HepG2 (cell line): ENCODE data around the gene DOCK10. TPM values are rescaled to one million over a fixed set of nuclear protein-coding genes. Genes with fewer than 3 reads are reported as not detected.

ENCODE experiments used
- ATAC-seq: fragments of 200-7000 bp; cut with Tn5 transposase; 3 replicates; pipeline ENCODE4 v1.9.1; 2020; ENCODE audit warnings: mild to moderate bottlenecking, moderate library complexity
- BruUV-seq: library from RNA; stranded (reverse); fragments of 400-500 nt; replicated peaks from 2 replicates; lab custom pipeline; 2021; lab: Mats Ljungman, UMichigan
- CTCF ChIA-PET: fragments of 300-600 bp; formaldehyde crosslinking; extraction: SDS; loops from one replicate; lab custom pipeline; 2021; ENCODE audit warnings: low total read pairs, inconsistent platforms, low intra/inter-chr PET ratio; lab: Yijun Ruan, JAX
- POLR2A ChIA-PET: fragments of 350-600 bp; sonication (Branson Sonifier 250); formaldehyde crosslinking; loops from one replicate; lab custom pipeline; 2020; ENCODE audit warnings: antibody characterized with exemption, inconsistent platforms; lab: Yijun Ruan, JAX
- DNase-seq: peaks from one replicate; pipeline ENCODE4 v3.0.0-alpha.2; 2015; ENCODE audit warnings: low spot score
- FAIRE-seq: peaks from 3 replicates; lab custom pipeline; 2011; peaks lifted over from hg19 to GRCh38; lab: Jason Lieb, UNC
- H2AFZ ChIP-seq: one replicate; pipeline ENCODE4 v1.6.1; 2011; ENCODE audit warnings: low read length, inconsistent platforms
- H3K27ac ChIP-seq: fragments of 300-600 bp; 3 replicates; pipeline ENCODE4 v1.8.0; 2011; ENCODE audit warnings: mixed run types, mild to moderate bottlenecking, mixed read lengths, low read length, inconsistent platforms; ENCODE audit not compliant: insufficient read depth; ENCODE audit errors: extremely low read length
- H3K27me3 ChIP-seq, 2 experiments: fragments of 200-600 bp in 1 of 2; 2 replicates in 1 of 2; 3 replicates in 1 of 2; pipeline versions ENCODE4 v1.6.0 to v1.8.0; 2011; ENCODE audit warnings: low read length in 2 of 2, mild to moderate bottlenecking in 2 of 2, moderate library complexity in 2 of 2, inconsistent platforms in 1 of 2; ENCODE audit not compliant: insufficient read depth in 2 of 2, control insufficient read depth in 1 of 2
- H3K36me3 ChIP-seq, 2 experiments: fragments of 200-600 bp in 1 of 2; replicated peaks in 1 of 2; 2 replicates in 1 of 2; 3 replicates in 1 of 2; pipeline versions ENCODE4 v1.5.1 to v1.8.0; 2011; ENCODE audit warnings: low read length in 2 of 2, inconsistent platforms in 1 of 2; ENCODE audit not compliant: insufficient read depth in 2 of 2, control insufficient read depth in 1 of 2
- H3K4me1 ChIP-seq: 2 replicates; pipeline ENCODE4 v1.5.1; 2012; ENCODE audit warnings: low read length, inconsistent platforms; ENCODE audit not compliant: insufficient read depth
- H3K4me2 ChIP-seq: 2 replicates; pipeline ENCODE4 v1.6.0; 2011; ENCODE audit warnings: low read depth, low read length, inconsistent platforms
- H3K4me3 ChIP-seq, 3 experiments: fragments of 200-600 bp in 1 of 3; sonication (generic), shearing (Covaris generic) in 1 of 3; replicated peaks in 1 of 3; 2 replicates each; pipeline ENCODE4 v1.5.1; 2011 to 2016; ENCODE audit warnings: low read length in 3 of 3, inconsistent platforms in 2 of 3, low read depth in 2 of 3, mild to moderate bottlenecking in 2 of 3, control low read depth in 1 of 3, mixed read lengths in 1 of 3; ENCODE audit not compliant: insufficient read depth in 1 of 3
- H3K79me2 ChIP-seq: one replicate; pipeline ENCODE4 v1.6.1; 2011; ENCODE audit warnings: low read length, inconsistent platforms; ENCODE audit not compliant: insufficient read depth
- H3K9ac ChIP-seq: 2 replicates; pipeline ENCODE4 v1.6.0; 2011; ENCODE audit warnings: mild to moderate bottlenecking, low read depth, low read length, inconsistent platforms; ENCODE audit not compliant: insufficient read depth
- H3K9me3 ChIP-seq: 2 replicates; pipeline ENCODE4 v1.5.1; 2012; ENCODE audit warnings: mild to moderate bottlenecking, low read length
- H4K20me1 ChIP-seq: 2 replicates; pipeline ENCODE4 v1.6.0; 2011; ENCODE audit warnings: inconsistent platforms, mild to moderate bottlenecking, low read length, moderate library complexity; ENCODE audit not compliant: insufficient read depth
- ADNP ChIP-seq: sonication (generic); formaldehyde crosslinking; IDR thresholded peaks from 2 replicates; pipeline ENCODE4 v1.4.0; 2020; ENCODE audit warnings: missing genetic modification reagents
- CTCF ChIP-seq: sonication (generic); formaldehyde crosslinking; IDR thresholded peaks from 2 replicates; pipeline ENCODE4 v1.5.0; 2020; ENCODE audit warnings: mild to moderate bottlenecking, missing genetic modification reagents, moderate library complexity
- DMAP1 ChIP-seq: IDR thresholded peaks from 2 replicates; pipeline ENCODE4 v1.6.1; 2016
- ESRRA ChIP-seq: sonication (generic); formaldehyde crosslinking; IDR thresholded peaks from 2 replicates; pipeline ENCODE4 v1.5.1; 2020; ENCODE audit warnings: mild to moderate bottlenecking, low read depth, missing genetic modification reagents
- HCFC1 ChIP-seq: fragments of 150-350 bp; IDR thresholded peaks from 2 replicates; pipeline ENCODE4 v1.6.1; 2014; ENCODE audit warnings: low read depth, low read length
- HNRNPL ChIP-seq: fragments of 200-400 bp; formaldehyde crosslinking; IDR thresholded peaks from 2 replicates; pipeline ENCODE4 v1.6.1; 2017; ENCODE audit warnings: mild to moderate bottlenecking, low read depth, low read length
- MAF1 ChIP-seq: sonication (generic); formaldehyde crosslinking; IDR thresholded peaks from 2 replicates; pipeline ENCODE4 v1.5.0; 2020; ENCODE audit warnings: missing genetic modification reagents, borderline replicate concordance
- MAX ChIP-seq: IDR thresholded peaks from 2 replicates; pipeline ENCODE4 v1.6.1; 2012; ENCODE audit warnings: inconsistent platforms
- NFE2L1 ChIP-seq: sonication (generic); formaldehyde crosslinking; IDR thresholded peaks from 2 replicates; pipeline ENCODE4 v1.4.0; 2020; ENCODE audit warnings: missing genetic modification reagents, mild to moderate bottlenecking, borderline replicate concordance
- NRL ChIP-seq: sonication (generic); formaldehyde crosslinking; IDR thresholded peaks from 2 replicates; pipeline ENCODE4 v1.5.0; 2020; ENCODE audit warnings: missing genetic modification reagents, mild to moderate bottlenecking, moderate library complexity, borderline replicate concordance
- PCBP2 ChIP-seq: fragments of 200-400 bp; formaldehyde crosslinking; optimal IDR thresholded peaks from 2 replicates; pipeline ENCODE3; 2018; ENCODE audit warnings: low read length, low read depth; ENCODE audit not compliant: poor library complexity, severe bottlenecking
- PHF5A ChIP-seq: IDR thresholded peaks from one replicate; pipeline ENCODE4 v1.6.1; 2018; ENCODE audit warnings: low read depth, missing genetic modification reagents; ENCODE audit not compliant: unreplicated experiment
- SNRNP70 ChIP-seq: fragments of 200-400 bp; formaldehyde crosslinking; IDR thresholded peaks from 2 replicates; pipeline ENCODE4 v1.6.1; 2017; ENCODE audit warnings: mild to moderate bottlenecking, low read depth, low read length, moderate library complexity
- SRSF4 ChIP-seq: fragments of 200-400 bp; formaldehyde crosslinking; IDR thresholded peaks from one replicate; pipeline ENCODE4 v1.6.1; 2018; ENCODE audit warnings: mild to moderate bottlenecking, low read depth, low read length, moderate library complexity; ENCODE audit not compliant: poor library complexity, severe bottlenecking
- TEAD2 ChIP-seq: sonication (generic); formaldehyde crosslinking; IDR thresholded peaks from 2 replicates; pipeline ENCODE4 v1.9.0; 2021; ENCODE audit warnings: missing genetic modification reagents
- ZNF121 ChIP-seq: sonication (generic); formaldehyde crosslinking; IDR thresholded peaks from 2 replicates; pipeline ENCODE4 v1.5.0; 2020; ENCODE audit warnings: mild to moderate bottlenecking, missing genetic modification reagents
- ZNF343 ChIP-seq: sonication (generic); formaldehyde crosslinking; IDR thresholded peaks from 2 replicates; pipeline ENCODE4 v1.4.0; 2020; ENCODE audit warnings: mild to moderate bottlenecking, missing genetic modification reagents
- ZNF776 ChIP-seq: sonication (generic); formaldehyde crosslinking; IDR thresholded peaks from 2 replicates; pipeline ENCODE4 v1.4.0; 2020; ENCODE audit warnings: mild to moderate bottlenecking, missing genetic modification reagents
- WGBS: methylation state at CpG from one replicate; pipeline ENCODE4 v1.1.6; 2017; ENCODE audit warnings: low lambda C conversion rate; 5-methylcytosine and 5-hydroxymethylcytosine counted together
- in situ Hi-C: cut with HindIII; loops from 2 replicates; pipeline ENCODE4 v1.10.0; 2017; ENCODE audit warnings: low pct_unique_long_range_greater_than_20kb; ENCODE audit not compliant: extremely low pct_ligation_motif_present
- intact Hi-C: fragments of 100-400 bp; cut with micrococcal nuclease; formaldehyde crosslinking; loops from one replicate; pipeline ENCODE4 v1.10.0; 2022; ENCODE audit not compliant: unreplicated experiment
- polyA plus RNA-seq, 8 experiments: library from polyadenylated mRNA; depleted of rRNA in 3 of 8; stranded (reverse) in 7 of 8; unstranded in 1 of 8; fragments of >200 nt; fragmentation: Illumina TruSeq in 4 of 8; extraction: Trizol in 4 of 8; gene quantifications; 2 replicates each; pipeline versions ENCODE4 v1.2.1 to v1.2.3, GENCODE V29; 2011 to 2016; ENCODE audit warnings: low read depth in 4 of 8, missing spikeins in 1 of 8, mixed read lengths in 1 of 8; ENCODE audit not compliant: insufficient read depth in 1 of 8
- total RNA-seq, 5 experiments: library from RNA; depleted of rRNA; stranded (reverse); fragments of >200 nt; fragmentation: Illumina TruSeq; extraction: Trizol; gene quantifications; 2 replicates each; pipeline ENCODE4 v1.2.3, GENCODE V29; 2016; ENCODE audit warnings: low read depth in 1 of 5
- TF ChIP-seq, protein P1 (sequence below): sonication (generic); formaldehyde crosslinking; IDR thresholded peaks from 2 replicates; pipeline ENCODE4 v1.9.0; 2021; ENCODE audit warnings: missing genetic modification reagents, mild to moderate bottlenecking, borderline replicate concordance
- TF ChIP-seq, protein P2 (sequence below): sonication (generic); formaldehyde crosslinking; IDR thresholded peaks from 2 replicates; pipeline ENCODE4 v1.4.0; 2020; ENCODE audit warnings: missing genetic modification reagents

Gene DOCK10
- total and polyA plus RNA-seq, 2 of the 13 experiments (the other 11 are each of a cell fraction or from before 2014, with no cell fraction given), result not detected

GRCh38 chr2:225004597-225004996 lies 37.7 kb downstream of the DOCK10 start:
- Histone ChIP-seq H3K4me3 (no peak overlapping the region), H3K4me1 (no peaks in the 10 kb centered on the region), H3K4me2 (no peak overlapping the region), H3K27me3 (no peaks in the 10 kb centered on the region), H3K9ac (no peak overlapping the region), H3K36me3 (no peaks in the 10 kb centered on the region), H3K27ac (no peak overlapping the region), H4K20me1 (no peaks in the 10 kb centered on the region), H3K9me3 (no peaks in the 10 kb centered on the region), H2AFZ (no peak overlapping the region), H3K79me2 (no peaks in the 10 kb centered on the region)
- 4% methylated on average over 2 of the region's 2 CpGs for WGBS
- POLR2A ChIA-PET, result no interaction called here
- intact Hi-C loops (no loop called here), in situ Hi-C loops (no loop called here)
- no peak for ATAC-seq
- no TSS peak for BruUV-seq
- no peak for FAIRE-seq
- DNase-seq, result no peak
- no peak for TF ChIP-seq SNRNP70
- TF ChIP-seq PCBP2, result no peak
- no peak for TF ChIP-seq TEAD2 (CRISPR knock-in tag)
- no peak for TF ChIP-seq ZNF776 (CRISPR knock-in tag)
- no peak for TF ChIP-seq NRL (CRISPR knock-in tag)
- TF ChIP-seq ESRRA (CRISPR knock-in tag), result no peak
- no peak for TF ChIP-seq HCFC1
- no peak for TF ChIP-seq HNRNPL
- no peak for TF ChIP-seq MAF1 (CRISPR knock-in tag)
- TF ChIP-seq ZNF121 (CRISPR knock-in tag), result no peak
- TF ChIP-seq ADNP, result no peak
- no peak for TF ChIP-seq MAX
- TF ChIP-seq, protein P1, sequence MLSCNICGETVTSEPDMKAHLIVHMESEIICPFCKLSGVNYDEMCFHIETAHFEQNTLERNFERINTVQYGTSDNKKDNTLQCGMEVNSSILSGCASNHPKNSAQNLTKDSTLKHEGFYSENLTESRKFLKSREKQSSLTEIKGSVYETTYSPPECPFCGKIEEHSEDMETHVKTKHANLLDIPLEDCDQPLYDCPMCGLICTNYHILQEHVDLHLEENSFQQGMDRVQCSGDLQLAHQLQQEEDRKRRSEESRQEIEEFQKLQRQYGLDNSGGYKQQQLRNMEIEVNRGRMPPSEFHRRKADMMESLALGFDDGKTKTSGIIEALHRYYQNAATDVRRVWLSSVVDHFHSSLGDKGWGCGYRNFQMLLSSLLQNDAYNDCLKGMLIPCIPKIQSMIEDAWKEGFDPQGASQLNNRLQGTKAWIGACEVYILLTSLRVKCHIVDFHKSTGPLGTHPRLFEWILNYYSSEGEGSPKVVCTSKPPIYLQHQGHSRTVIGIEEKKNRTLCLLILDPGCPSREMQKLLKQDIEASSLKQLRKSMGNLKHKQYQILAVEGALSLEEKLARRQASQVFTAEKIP (CRISPR knock-in tag), result no peak
- TF ChIP-seq PHF5A (CRISPR knock-in tag), result no peak
- TF ChIP-seq, protein P2, sequence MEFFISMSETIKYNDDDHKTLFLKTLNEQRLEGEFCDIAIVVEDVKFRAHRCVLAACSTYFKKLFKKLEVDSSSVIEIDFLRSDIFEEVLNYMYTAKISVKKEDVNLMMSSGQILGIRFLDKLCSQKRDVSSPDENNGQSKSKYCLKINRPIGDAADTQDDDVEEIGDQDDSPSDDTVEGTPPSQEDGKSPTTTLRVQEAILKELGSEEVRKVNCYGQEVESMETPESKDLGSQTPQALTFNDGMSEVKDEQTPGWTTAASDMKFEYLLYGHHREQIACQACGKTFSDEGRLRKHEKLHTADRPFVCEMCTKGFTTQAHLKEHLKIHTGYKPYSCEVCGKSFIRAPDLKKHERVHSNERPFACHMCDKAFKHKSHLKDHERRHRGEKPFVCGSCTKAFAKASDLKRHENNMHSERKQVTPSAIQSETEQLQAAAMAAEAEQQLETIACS (CRISPR knock-in tag), result no peak
- no peak for TF ChIP-seq CTCF (CRISPR knock-in tag)
- TF ChIP-seq SRSF4, result no peak
- TF ChIP-seq NFE2L1 (CRISPR knock-in tag), result no peak
- no peak for TF ChIP-seq ZNF343 (CRISPR knock-in tag)
- TF ChIP-seq DMAP1 (CRISPR knock-in tag), result no peak
- CTCF ChIA-PET, result no interaction called here
